ENCODE results near the gene CTSA.
A peak's percentile ranks its signal among the peaks of the same experiment; 100 is the strongest.

The CTSA gene

GRCh38 chr20:45910670-45911485, 19.7 kb downstream of the CTSA start:
- Histone ChIP-seq H3K27ac (peak overlapping the region in 20 of 21 experiments; percentile 29 to 86 (median 76)), H3K4me3 (peak overlapping the region; percentile 33 to 53 (median 46))

- peak within 1 kb of the TSS in 20 of 21 experiments; percentile 29 to 86 (median 76) for H3K27ac ChIP-seq
- H3K4me3 ChIP-seq, result peak within 1 kb of the TSS; percentile 33 to 53 (median 46)
These were observed 20.6 kb downstream of the CTSA start, which contains the start of gene PLTP for GRCh38 chr20:45911486-45912343. Gene PLTP, minus strand, starts transcription at chr20:45912155. Its CDS starts 703 bp downstream, at chr20:45911452.

GRCh38 chr20:45912344-45912682, 21.2 kb downstream of the CTSA start:
- H3K27ac ChIP-seq, result peak overlapping the region in 19 of 21 experiments; percentile 29 to 86 (median 76)
- peak overlapping the region in 6 of 7 experiments; percentile 33 to 53 (median 42) for H3K4me3 ChIP-seq

- H3K4me3 ChIP-seq, result no peak overlapping the region
- peak overlapping the region in 2 of 21 experiments; percentile 78 to 83 for H3K27ac ChIP-seq
These were observed 22.0 kb downstream of the CTSA start for GRCh38 chr20:45913116-45913515.

GRCh38 chr20:45917790-45918141, 26.6 kb downstream of the CTSA start:
- H3K4me3 ChIP-seq, result no peak overlapping the region
- peak overlapping the region in 8 of 21 experiments; percentile 4 to 77 (median 33) for H3K27ac ChIP-seq

- Histone ChIP-seq H3K4me3 (no peak overlapping the region), H3K27ac (peak overlapping the region in 9 of 21 experiments; percentile 4 to 77 (median 33))
These were observed 27.1 kb downstream of the CTSA start for GRCh38 chr20:45918182-45918737.

GRCh38 chr20:45918779-45919537, 27.8 kb downstream of the CTSA start:
- peak overlapping the region in 5 of 21 experiments; percentile 4 to 77 (median 17) for H3K27ac ChIP-seq
- H3K4me3 ChIP-seq, result no peak overlapping the region

GRCh38 chr20:45919542-45920399, 28.6 kb downstream of the CTSA start:
- Histone ChIP-seq H3K27ac (peak overlapping the region in 2 of 21 experiments; percentile 52 to 62), H3K4me3 (no peak overlapping the region)

- peak overlapping the region in 2 of 21 experiments; percentile 52 to 62 for H3K27ac ChIP-seq
- H3K4me3 ChIP-seq, result no peak overlapping the region
These were observed 29.6 kb downstream of the CTSA start for GRCh38 chr20:45920462-45921336.

GRCh38 chr20:45921337-45922189, 30.4 kb downstream of the CTSA start:
- Histone ChIP-seq H3K27ac (no peak overlapping the region), H3K4me3 (no peak overlapping the region)

GRCh38 chr20:45924391-45925261, 33.5 kb downstream of the CTSA start:
- no peak overlapping the region for H3K4me3 ChIP-seq

GRCh38 chr20:45925821-45926506, 34.8 kb downstream of the CTSA start:
- H3K4me3 ChIP-seq, result no peak overlapping the region
- peak overlapping the region in 3 of 21 experiments; percentile 7 to 23 (median 15) for H3K27ac ChIP-seq

More at GRCh38 chr20:45924391-45925261, 33.5 kb downstream of the CTSA start:
- peak overlapping the region in 15 of 21 experiments; percentile 35 to 72 (median 57) for H3K27ac ChIP-seq

- Histone ChIP-seq H3K4me3 (no peak overlapping the region), H3K27ac (no peak overlapping the region)
These were observed 35.6 kb downstream of the CTSA start for GRCh38 chr20:45926731-45927070.

- H3K4me3 ChIP-seq, result no peak overlapping the region
- H3K27ac ChIP-seq, result no peak overlapping the region
These were observed 36.1 kb downstream of the CTSA start for GRCh38 chr20:45927071-45927878.

All from skin epidermis (tissue), 12 donors.